Measurements from ENCODE around the gene MYO10. TPM values are rescaled to one million over a fixed set of nuclear protein-coding genes. Genes with fewer than 3 reads are reported as not detected.

Gene MYO10
- total and polyA plus RNA-seq, 2 of the 8 experiments (the other 6 are each of a cell fraction or from before 2014, with no cell fraction given) = 21.5 to 107 TPM

GRCh38 chr5:16691731-16692130 lies 244.4 kb downstream of the MYO10 start:
- H3K27ac ChIP-seq (ENCODE audit: low read depth, low read length) = no peak overlapping the region
- WGBS, 2 experiments (ENCODE audit: extremely low coverage in 1 of 2, insufficient coverage in 1 of 2, insufficient read length in 1 of 2, insufficient replicate concordance in 2 of 2, low coverage in 1 of 2, low lambda C conversion rate in 2 of 2, missing lambda C conversion rate in 1 of 2) = 87% methylated on average over 3 of the region's 3 CpGs; no CpG with 5 or more reads in 1 of the 2 experiments
- peaks cover 34 to 92% (median 55%) of the 10 kb centered on the region in 4 experiments for H3K36me3 ChIP-seq (ENCODE audit: control insufficient read depth in 2 of 4, insufficient read depth in 4 of 4, low read length in 3 of 4)
- H2AK5ac ChIP-seq (ENCODE audit: low read depth, low read length) = no peak overlapping the region
- no peak overlapping the region for H3K18ac ChIP-seq (ENCODE audit: extremely low read depth, low read length)
- no peak overlapping the region for H4K91ac ChIP-seq (replicated peaks; ENCODE audit: insufficient read length, low read length)
- no peak overlapping the region for H3K23ac ChIP-seq (ENCODE audit: insufficient read length)
- no peak overlapping the region for H4K5ac ChIP-seq (ENCODE audit: insufficient read length, low read depth, low read length)
- no peak for DNase-seq (ENCODE audit: low read depth in 1 of 2, low spot score in 2 of 2)
- no peak overlapping the region for H3K9ac ChIP-seq (replicated peaks in 1 of 4; ENCODE audit: extremely low read depth in 1 of 4, low read depth in 3 of 4, low read length in 3 of 4)
- H3K27me3 ChIP-seq (replicated peaks in 1 of 4; ENCODE audit: control insufficient read depth in 3 of 4, extremely low read depth in 1 of 4, insufficient read depth in 3 of 4, low read length in 3 of 4) = no peaks in the 10 kb centered on the region
- POLR2A ChIA-PET (ENCODE audit: partially characterized antibody) = interaction anchor here (0.9 to 2.0 kb wide), 4 partner anchors 9 to 23 kb away, joined by 3 to 7 read pairs (median 4); no protein-coding TSS in a partner anchor
- H2BK5ac ChIP-seq (ENCODE audit: low read depth, low read length) = no peak overlapping the region
- H3K4me1 ChIP-seq (replicated peaks in 1 of 4; ENCODE audit: control insufficient read depth in 3 of 4, insufficient read depth in 4 of 4, low read length in 3 of 4) = 0 out of 7 replicates have a peak, but pooled peaks cover 0 to 2% (median 0%) of the 10 kb centered on the region in 4 experiments
- CTCF ChIA-PET (ENCODE audit: partially characterized antibody) = interaction anchor here (0.6 to 4.4 kb wide), 16 partner anchors 10 to 499 kb away, joined by 3 to 51 read pairs (median 6); no protein-coding TSS in a partner anchor
- peaks cover 2% of the 10 kb centered on the region; the same call in 1 of the 2 replicates for H3K79me1 ChIP-seq (ENCODE audit: low read depth, low read length)
- no peak overlapping the region for H2BK12ac ChIP-seq (ENCODE audit: low read depth, low read length)
- H3K79me2 ChIP-seq (ENCODE audit: control insufficient read depth in 1 of 2, insufficient read depth in 2 of 2, low read length in 2 of 2) = peaks cover 0 to 46% of the 10 kb centered on the region in 2 experiments; a peak in 2 of 4 replicates
- peaks cover 0 to 2% of the 10 kb centered on the region in 2 experiments for H4K20me1 ChIP-seq (replicated peaks in 1 of 2; ENCODE audit: control insufficient read depth in 1 of 2, insufficient read depth in 2 of 2, low read length in 2 of 2)
- H3K4me3 ChIP-seq (ENCODE audit: extremely low read depth in 1 of 4, insufficient read depth in 2 of 4, low read depth in 3 of 4, low read length in 4 of 4) = no peak overlapping the region
- H3K4ac ChIP-seq (replicated peaks; ENCODE audit: insufficient read length, low read depth, low read length) = no peak overlapping the region
- H2BK15ac ChIP-seq (ENCODE audit: low read length) = no peak overlapping the region
- no peaks in the 10 kb centered on the region for H3K23me2 ChIP-seq (ENCODE audit: low read depth, low read length)
- H4K8ac ChIP-seq (ENCODE audit: extremely low read depth, insufficient read depth, low read length) = no peak overlapping the region
- no peak overlapping the region for H3K4me2 ChIP-seq (ENCODE audit: insufficient read depth in 1 of 2, low read depth in 2 of 2, low read length in 2 of 2)
- no peak overlapping the region for H2AFZ ChIP-seq (ENCODE audit: low read length)
- no peak overlapping the region for H3K56ac ChIP-seq (replicated peaks; ENCODE audit: insufficient read length, low read depth, low read length)
- no peak for TF ChIP-seq ASH2L (IDR thresholded peaks at IDR 0.05; ENCODE audit: low read length)
- no peak for TF ChIP-seq RBBP5 (IDR thresholded peaks at IDR 0.05; ENCODE audit: borderline replicate concordance, low read depth, low read length)
- TF ChIP-seq, protein P1, sequence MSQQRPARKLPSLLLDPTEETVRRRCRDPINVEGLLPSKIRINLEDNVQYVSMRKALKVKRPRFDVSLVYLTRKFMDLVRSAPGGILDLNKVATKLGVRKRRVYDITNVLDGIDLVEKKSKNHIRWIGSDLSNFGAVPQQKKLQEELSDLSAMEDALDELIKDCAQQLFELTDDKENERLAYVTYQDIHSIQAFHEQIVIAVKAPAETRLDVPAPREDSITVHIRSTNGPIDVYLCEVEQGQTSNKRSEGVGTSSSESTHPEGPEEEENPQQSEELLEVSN (IDR thresholded peaks at IDR 0.05) = no peak
- no peak for TF ChIP-seq TEAD4 (IDR thresholded peaks at IDR 0.05; ENCODE audit: low read depth, low read length)
- no peak overlapping the region for H2BK20ac ChIP-seq (ENCODE audit: low read length)
- H2BK120ac ChIP-seq (replicated peaks; ENCODE audit: low read depth, low read length) = no peak overlapping the region
- H3K14ac ChIP-seq (ENCODE audit: insufficient read length) = no peak overlapping the region
- FAIRE-seq = no peak
- no peaks in the 10 kb centered on the region for H3K9me3 ChIP-seq (ENCODE audit: insufficient read depth in 2 of 2, low read depth in 1 of 2, low read length in 1 of 2)
